Activated T-helper 1 cell treated with Interleukin-2 at 50 U/mL for 16 hours (primary cell): ENCODE data around the gene PLCXD1.
A peak's percentile ranks its signal among the peaks of the same experiment; 100 is the strongest.
"Not testable (repeated sequence)": the region's sequence is repeated elsewhere in the genome, so short reads cannot be mapped to it uniquely, and the experiment has no call there.

ENCODE experiments used
- DNase-seq: peaks from one replicate; pipeline ENCODE4 v3.0.0-alpha.2; 2020; ENCODE audit warnings: low read depth

The PLCXD1 gene

DNA sequence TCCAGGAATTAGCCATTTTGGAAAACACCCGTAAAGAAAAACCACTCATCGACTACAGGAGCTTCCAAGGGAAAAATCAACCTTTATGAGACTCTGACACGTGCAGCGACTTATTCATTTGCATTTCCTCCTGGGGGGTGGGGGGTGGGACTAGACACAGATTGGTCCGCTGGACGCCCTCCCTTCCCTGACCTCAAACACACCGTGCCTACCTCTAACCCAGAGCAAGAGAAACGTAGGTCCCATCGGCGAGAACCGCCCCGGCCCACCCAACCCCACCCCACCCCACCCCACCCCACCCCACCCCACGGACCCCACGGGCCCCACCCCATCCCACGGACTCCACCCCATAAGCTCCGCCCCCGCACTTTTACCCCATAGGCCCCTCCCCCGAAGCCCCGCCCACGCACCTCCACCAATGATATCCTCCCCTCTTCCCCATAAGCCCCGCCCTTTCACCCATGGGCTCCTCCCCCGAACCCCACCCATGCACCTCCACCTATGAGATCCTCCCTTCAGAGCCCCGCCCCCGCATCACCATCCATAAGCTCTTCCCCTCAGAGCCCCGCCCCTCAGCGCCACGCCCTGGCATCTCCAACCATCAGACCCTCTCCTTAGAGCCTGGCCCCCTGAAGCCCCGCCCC lies 36.4 kb downstream of the PLCXD1 start:
- DNase-seq = no peak

DNA sequence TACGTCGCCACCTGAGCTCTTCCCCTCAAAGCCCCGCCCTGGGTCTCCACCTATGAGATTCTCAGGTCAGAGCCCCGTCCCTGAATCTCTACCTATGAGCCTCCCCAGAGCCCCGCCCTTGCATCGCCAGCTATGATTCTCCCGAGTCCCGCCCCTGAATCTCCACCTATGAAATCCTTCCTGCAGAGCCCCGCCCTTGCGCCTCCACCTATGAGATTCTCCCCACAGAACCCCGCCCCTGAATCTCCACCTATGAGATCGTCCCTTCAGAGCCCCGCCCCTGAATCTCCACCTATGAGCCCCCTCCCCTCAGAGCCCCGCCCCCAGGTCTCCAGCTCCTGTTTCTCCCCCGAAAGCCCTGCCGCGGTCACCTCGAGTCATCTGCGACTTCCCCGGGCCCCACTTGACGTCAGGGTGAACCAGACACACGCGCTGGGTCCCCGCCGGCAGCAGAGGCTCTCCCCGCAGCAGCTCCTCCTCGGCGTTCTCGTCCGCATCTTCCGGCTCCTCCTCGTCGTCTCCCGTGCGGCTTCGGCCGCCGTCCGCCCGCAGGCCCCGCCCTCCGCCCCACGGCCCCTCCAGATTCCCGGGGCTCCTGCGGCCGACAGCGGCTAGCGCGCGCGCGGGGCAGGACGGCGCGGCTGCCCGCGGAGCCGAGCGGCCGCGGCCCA lies 37.0 kb downstream of the PLCXD1 start:
- DNase-seq = peak; percentile 88

DNA sequence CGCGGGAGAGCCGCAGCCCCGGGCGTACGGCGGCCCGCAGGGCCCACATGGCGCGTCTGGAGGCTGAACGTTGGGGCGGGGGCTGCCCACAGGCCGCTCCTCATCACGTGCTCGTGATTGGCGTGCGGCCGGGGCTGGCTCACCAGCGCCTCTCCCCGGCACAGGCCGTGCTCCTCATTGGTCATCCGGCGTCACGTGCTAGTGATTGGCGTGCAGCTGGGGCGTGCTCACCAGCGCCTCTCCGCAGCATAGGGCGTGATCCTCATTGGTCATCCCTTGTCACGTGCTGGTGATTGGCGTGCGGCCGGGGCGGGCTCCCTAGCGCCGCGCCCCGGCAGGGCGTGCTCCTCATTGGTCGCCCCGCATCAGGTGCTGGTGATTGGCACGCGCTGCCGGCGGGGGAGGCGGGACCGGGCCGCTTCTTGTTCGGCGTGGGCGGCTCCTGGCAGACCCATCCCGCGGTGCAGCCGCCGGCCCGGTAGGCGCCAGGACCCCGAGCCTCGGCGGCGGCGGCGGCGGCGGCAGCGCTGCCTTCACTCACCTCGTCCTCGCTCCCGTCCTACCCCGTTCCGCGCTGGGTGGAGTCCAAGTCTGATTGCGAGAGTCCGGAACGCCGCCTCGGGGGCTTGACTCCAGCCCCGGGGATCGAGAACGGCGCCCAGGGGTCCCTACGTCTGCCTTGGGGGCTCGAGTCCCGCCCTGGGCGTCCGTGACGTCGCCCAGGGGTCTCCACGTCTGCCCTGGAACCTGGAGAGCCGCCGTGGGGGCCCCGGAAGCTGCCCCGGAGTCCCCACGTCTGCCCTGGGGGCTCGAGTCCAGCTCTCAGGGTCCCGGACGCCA lies 37.8 kb downstream of the PLCXD1 start, which contains the start of gene GTPBP6:
Gene GTPBP6 (minus strand): TSS at position 58 of the 840 bp plus-strand sequence. CDS start 9 bp downstream, at position 49.
- peak; percentile 99 for DNase-seq

DNA sequence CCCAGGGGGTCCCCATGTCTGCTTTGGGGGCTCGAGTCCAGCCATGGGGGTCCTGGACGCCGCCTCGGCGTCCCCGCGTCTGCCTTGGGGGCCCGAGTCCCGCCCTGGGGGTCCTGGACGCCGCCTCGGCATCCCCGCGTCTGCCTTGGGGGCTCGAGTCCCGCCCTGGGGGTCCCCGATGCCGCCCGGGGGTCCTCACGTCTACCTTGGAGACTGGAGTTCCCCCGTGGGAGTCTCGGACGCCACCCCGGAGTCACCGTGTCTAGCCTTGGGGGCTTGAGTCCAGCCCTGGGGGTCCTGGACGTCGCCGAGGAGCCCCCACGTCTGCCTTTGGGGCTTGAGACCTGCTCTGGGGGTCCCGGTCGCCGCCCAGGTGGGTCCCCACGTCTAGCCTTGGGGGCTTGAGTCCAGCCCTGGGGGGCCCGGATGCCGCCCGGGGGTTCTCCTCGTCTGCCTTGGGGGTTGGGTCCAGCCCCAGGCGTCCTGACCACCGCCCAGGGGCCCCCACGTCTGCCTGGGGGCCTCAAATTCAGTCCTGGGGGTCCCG lies 38.5 kb downstream of the PLCXD1 start:
- DNase-seq = no peak

DNA sequence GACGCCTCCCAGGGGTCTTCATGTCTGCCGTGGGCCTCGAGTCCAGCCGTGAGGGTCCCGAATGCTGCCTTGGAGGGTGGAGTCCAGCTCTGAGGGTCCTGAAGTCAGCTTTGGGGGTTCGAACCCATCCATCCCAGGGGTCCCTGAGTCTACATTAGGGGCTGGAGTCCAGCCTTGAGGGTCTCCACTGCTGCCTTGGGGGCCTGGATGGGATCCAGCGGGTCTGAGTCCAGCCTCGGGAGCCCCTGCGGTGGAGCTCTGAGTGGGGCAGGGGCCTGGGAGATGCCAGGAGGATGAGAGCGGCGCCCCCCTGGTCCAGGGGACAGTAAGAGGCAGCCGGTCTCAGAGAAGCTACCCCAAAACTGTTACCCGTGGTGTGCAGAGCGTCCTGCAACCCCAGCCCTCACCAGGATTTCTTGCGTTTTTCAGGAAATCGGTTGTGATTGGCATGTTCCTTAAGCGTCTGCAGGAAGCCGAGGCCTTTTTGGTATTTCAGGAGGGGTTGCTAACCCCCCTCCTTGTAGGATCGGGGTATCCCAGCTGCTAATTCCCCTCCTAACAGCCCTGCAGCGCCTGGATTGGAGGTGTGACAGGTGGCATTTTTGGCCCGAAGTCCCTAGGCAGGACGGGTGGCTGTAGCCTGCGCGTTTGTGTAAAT lies 39.1 kb downstream of the PLCXD1 start:
- no peak for DNase-seq

DNA sequence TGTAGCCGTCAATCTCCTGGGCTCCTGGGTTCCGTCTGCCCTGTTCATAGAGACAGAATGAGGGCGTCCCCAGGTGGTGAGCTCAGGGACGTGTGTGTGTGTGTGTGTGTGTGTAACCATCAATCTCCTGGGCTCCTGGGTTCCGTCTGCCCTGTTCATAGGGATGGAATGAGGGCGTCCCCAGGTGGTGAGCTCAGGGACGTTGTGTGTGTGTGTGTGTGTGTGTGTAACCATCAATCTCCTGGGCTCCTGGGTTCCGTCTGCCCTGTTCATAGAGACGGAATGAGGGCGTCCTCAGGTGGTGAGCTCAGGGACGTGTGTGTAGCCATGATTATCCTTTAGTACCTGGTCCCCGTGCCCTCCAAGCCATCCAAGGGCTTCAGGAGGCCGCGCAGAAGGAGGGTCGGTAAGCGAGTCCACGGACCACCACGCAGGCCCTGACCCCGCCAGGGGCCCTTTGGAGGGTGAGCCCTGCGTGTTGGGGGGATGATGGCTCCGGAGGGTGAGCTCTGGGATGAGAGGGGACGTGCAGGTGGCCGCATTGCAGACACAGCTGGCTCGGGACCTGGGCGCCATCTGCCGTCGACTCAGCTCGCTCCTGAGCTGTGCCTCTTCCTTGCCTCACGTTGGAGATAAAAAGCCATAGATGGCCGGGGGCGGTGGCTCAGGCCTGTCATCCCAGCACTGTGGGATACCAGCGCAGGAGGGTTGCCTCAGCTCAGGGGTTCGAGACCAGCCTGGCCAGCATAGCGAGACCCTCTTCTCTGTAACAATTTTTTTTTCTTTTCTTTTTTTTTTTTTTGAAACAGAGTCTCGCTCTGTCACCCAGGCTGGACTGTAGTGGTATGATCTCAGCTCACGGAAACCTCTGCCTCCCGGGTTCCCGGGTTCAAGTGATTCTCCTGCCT lies 42.8 kb downstream of the PLCXD1 start:
- DNase-seq = no peak

DNA sequence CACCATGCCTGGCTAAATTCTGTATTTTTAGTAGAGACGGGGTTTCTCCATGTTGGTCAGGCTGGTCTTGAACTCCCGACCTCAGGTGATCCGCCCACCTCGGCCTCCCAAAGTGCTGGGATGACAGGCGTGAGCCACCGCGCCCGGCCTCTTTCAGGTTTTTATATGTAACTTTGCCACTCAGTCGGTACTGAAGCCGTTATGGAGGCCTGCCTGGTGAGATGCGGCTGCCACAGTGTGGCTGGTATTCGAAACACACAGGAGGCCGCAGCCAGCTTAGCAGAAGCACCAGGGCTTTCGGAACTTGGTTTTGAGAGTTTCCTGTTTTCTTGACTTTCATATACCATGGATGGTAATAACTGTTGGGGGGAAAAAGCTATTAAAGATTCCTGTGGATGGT lies 43.5 kb downstream of the PLCXD1 start:
- not testable (repeated sequence) for DNase-seq

DNA sequence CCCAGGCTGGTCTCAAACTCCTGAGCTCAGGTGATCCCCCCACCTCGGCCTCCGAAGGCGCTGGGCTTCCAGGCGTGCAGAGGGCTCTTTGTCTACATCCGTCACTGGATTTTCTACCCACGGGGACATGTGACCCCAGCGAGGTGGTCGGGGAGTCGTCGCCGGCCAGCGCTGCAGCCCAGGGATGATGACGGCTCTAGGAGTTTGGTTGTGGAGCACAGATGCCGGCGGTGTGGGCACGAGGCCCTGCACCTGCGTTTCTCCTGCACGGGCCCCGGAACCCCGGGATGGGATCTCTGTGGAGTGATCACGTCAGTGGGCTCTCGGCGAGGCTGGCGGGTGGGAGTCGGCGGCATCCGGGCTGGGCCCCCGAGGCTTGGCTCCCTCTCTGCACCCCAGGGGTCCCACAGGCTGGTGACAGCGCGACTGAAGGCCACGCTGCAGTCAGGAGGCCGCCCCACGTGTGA lies 46.5 kb downstream of the PLCXD1 start:
- DNase-seq = no peak

DNA sequence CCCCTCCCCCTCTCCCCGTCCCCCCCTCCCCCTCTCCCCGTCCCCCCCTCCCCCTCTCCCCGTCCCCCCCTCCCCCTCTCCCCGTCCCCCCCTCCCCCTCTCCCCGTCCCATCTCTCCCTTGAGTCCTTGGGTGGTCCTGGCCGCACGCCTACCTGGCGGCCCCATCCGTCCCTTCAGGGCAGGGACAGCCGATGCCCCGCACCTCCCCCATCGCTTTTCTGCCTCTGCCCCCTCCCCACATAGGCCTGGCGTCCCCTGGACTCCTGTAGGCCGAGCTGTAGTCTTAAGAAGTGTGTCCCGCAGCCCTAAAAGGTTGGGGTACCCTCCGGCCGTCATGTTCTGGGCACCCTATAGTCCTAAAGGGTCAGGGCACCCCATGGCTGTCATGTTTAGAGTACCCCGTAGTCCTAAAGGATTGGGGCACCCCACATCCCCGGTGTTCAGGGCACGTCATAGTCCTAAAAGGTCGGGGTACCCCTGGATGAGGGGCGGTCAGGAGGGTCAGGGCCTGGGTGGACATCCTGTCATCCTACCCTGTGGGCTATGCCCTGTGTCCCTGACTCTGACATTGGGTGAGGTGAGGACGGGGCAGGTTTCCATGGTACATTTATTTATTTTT lies 48.2 kb downstream of the PLCXD1 start:
- DNase-seq = no peak

DNA sequence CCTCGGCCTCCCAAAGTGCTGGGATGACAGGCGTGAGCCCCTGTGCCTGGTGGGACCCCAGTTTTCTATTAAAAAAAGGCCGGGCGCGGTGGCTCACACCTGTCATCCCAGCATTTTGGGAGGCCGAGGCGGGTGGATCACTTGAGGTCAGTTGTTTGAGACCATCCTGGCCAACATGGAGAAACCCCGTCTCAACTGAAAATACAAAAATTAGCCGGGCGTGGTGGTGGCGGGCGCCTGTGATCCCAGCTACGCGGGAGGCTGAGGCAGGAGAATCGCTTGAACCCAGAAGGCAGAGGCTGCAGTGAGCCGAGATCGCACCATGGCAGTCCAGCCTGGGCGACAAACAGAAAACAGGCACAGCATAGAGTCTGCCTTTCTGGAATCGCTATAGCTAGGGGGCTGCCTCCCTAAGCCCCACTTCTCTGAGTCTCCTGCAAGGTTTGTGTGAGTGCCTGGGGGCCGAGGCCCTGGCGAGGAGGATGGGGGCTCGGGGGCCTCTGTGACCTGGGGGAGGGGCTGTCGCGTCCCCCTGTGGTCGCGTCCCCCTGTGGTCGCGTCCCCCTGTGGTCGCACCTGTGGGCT lies 49.1 kb downstream of the PLCXD1 start:
- not testable (repeated sequence) for DNase-seq

DNA sequence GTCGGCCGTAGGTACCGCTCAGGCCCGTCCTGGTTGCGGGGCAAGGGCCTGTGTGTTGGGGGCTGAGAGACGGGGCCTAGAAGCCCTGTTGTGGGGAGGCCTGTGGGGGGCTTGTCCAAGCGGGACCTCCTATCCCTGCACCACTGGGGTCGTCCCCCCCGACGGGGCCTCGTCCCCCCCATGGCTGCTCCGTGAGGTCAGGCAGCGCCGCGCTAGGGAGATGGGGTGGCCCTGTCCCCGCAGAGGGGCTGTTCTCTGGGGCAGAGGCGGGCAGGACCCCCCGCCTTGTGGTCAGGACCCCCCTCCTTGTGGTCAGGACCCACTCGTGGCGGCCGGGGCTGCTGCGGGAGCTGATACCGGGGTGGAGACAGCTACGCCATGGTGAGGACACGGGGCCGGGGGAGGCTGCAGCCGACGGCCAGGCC lies 49.6 kb downstream of the PLCXD1 start:
- no peak for DNase-seq

DNA sequence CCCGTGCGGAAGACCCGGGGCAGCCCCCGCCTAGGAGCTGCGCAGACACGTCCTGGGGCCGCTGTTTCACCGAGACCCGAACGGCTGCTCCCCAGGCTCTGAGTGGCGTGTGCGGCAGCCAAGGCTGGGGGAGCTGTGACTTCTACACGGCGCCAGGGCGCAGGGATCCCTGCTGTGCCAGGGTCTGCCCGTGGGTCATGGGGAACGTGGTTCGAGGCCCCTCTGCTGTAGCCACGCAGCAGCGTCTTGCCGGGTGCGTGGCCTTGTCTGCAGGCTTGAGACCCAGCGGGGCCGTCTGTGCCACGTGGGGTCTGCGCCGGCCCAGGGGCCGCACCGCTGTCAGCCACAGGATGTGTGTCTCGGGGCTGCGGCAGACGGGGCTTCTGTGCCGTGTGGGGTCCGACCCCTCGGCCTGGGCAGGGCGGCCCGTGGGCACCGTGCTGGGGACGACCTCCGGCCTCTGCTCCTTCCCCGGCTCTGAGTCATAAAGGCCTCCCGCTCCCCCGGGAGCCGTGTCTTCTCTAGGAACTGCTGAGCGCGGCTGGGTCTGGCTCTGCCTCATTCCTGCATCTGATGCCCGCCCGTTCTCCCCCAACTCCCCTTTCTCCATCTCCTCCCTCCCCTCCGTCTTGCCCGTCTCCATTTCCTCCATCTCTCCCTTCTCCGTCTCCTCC lies 50.1 kb downstream of the PLCXD1 start:
- no peak for DNase-seq

DNA sequence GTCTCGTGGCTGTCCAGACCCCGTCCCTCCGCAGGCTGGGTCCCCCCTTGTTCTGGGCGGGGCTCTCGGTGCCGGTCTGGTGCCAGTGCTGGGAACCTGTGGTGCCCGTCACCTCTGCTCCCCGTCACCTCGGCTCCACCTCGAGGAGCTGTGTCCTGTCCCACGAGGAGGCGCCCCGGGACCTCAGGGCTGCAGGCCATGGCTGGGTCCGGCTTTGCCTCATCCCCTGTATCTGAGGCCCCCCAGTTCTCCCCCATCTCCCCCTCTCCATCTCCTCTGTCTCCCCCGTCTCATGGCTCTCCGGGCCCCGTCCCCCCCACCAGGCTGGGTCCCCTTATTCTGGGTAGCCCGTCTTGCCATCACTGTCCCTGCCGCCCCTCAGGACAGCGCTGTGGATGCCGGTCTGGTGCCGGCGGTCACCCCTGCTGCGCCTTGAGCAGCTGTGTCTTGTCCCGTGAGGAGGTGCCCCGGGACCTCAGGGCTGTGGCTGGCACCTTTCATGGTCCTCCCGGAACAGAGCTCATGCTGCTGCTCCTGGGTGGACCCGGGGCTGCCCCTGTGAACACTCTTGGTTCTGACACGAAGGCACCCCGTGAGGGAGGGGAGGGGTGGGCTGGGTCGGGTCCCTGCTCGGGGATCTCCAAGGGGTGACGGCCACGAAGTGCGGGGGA lies 50.8 kb downstream of the PLCXD1 start:
- no peak for DNase-seq

DNA sequence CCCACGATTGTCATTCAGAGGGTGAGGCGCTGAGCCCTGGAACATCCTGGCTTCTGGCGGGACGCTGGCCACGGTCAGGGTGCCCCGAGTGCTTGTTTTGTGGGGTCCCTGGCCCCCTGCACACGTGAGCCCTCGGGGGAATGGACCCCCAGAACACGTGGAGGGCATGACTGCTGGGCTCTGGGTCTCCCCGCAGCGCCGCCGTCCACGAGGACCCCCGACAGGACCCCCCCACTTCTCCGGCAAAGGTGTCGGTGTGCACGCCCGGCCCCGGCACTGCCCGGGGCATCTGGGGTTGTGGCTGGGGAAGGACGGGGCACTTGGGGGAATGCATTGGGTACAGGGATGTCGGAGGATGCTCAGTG lies 51.3 kb downstream of the PLCXD1 start:
- no peak for DNase-seq

DNA sequence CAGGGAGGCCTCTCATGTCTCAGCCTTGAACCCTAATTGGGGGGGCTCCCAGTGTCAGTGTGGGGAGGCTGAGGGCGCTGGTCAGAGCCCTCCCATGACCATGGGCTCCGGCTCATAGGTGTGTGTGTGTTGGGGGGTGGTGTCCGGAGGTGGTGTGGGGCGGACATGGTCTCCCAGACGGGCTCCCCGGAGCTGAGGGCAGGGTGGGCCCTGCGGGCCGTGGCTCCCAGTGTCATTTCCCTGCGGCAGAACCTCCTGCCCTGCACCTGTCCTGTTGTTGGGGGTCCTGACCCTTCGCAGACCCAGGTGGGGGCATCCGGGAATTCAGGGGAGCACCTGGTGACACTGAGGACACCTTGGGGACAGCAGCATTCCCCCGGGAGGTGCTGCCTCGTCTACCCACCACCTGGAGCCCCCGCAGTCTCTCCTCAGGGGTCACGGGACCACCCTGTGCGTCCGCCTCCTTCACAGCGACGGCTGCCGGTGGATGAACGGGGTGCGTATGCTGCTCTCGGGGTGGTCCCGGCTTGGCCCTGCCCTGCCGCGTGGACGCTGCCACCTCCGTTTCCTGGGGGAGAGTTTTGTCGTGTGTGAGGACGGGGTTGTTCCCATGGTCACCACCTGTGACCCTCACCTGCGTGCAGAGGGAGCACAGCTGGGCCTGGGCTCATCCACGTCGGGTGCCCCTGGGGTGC lies 51.9 kb downstream of the PLCXD1 start:
- DNase-seq = no peak

DNA sequence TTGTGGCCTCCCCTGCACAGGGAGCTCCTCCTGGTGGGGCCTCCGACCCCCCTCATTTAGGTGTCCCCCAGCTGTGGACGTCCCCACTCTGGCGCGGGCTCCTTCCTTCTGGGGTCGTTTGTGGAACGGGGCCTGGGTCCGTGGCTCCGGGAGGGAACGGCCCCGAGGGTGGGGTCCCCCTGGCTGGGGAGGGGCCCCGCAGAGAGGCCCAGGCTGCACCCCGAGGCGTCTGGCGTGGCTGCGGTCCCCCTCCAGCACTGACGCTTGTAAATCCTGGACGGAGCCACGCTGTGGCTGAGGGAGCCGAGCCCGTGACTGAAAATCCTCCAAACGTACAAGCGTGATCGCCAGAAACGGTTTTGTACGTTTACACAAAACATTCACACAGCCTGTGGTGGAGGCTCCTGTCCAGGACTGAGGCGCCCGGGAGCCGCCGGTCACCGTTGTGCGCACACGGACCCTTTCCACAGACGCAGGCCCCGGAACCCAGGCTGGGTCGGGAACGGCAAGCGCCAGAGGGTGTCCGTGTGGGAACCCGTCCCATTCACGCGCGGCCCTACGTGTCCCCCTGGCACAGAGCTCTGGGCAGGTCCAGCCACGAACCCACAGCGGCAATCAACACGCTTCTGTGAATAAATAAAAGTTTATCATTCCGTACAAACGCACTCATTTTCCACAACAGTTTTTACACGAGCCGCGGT lies 52.6 kb downstream of the PLCXD1 start:
- no peak for DNase-seq

DNA sequence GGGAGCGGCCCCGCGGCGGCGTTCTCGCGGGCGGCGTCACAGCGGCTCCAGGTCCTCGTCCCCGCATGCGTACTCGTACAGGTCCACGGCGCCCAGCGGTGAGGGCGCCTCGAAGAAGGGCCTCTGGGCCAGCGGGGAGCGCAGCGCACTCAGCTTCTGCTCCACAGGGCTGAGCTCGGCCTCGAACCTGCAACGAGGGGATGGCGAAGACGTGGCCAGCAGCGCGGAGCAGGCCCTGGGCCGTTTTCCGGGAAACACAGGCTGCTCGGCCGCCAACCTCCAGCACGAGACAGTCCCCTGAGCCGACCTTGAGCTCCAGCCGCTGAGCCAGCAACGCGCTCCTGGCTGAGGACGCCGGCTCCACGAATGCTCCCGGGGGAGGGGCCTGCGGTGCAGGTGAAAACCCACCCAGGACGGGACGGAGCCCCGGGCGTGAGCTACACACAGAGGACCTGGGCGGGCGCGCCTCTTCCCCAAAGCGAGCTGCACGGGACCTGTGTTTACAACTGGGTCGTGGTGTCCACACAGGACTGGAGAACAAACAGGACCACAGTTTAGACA lies 53.2 kb downstream of the PLCXD1 start:
- DNase-seq = no peak
